GM23338 (cell line): ENCODE measurements around the gene FOXF1. TPM values are rescaled to one million over a fixed set of nuclear protein-coding genes. Genes with fewer than 3 reads are reported as not detected.

Experiments
- ATAC-seq: fragments of 200-7000 bp; cut with Tn5 transposase; 3 replicates; pipeline ENCODE4 v1.9.1; 2020
- DNase-seq: peaks from one replicate; pipeline ENCODE4 v3.0.0-alpha.2; 2015; ENCODE audit warnings: low spot score
- H2AFZ ChIP-seq: fragments of 200-600 bp; sonication (generic); 2 replicates; pipeline ENCODE4 v1.8.0; 2016; ENCODE audit warnings: antibody characterized with exemption, mild to moderate bottlenecking, moderate library complexity
- H3F3A ChIP-seq: fragments of 200-600 bp; sonication (generic); replicated peaks from 2 replicates; pipeline ENCODE4 v1.8.0; 2017; ENCODE audit warnings: antibody characterized with exemption, mixed run types, low read depth
- H3K27ac ChIP-seq: fragments of 200-600 bp; sonication (generic); 2 replicates; pipeline ENCODE4 v1.6.1; 2016; ENCODE audit warnings: low read depth
- H3K27me3 ChIP-seq: fragments of 200-600 bp; sonication (generic); 2 replicates; pipeline ENCODE4 v1.8.0; 2016; ENCODE audit warnings: mild to moderate bottlenecking, mixed run types, moderate library complexity; ENCODE audit not compliant: insufficient read depth
- H3K36me3 ChIP-seq: fragments of 200-600 bp; sonication (generic); 2 replicates; pipeline ENCODE4 v1.8.0; 2016; ENCODE audit warnings: mild to moderate bottlenecking; ENCODE audit not compliant: insufficient read depth
- H3K4me1 ChIP-seq: fragments of 200-600 bp; sonication (generic); 2 replicates; pipeline ENCODE4 v1.8.0; 2016; ENCODE audit warnings: mild to moderate bottlenecking, moderate library complexity; ENCODE audit not compliant: insufficient read depth
- H3K4me2 ChIP-seq: fragments of 200-600 bp; sonication (generic); 2 replicates; pipeline ENCODE4 v1.7.1; 2017; ENCODE audit warnings: mixed run types
- H3K4me3 ChIP-seq: fragments of 200-600 bp; sonication (generic); 2 replicates; pipeline ENCODE4 v1.6.1; 2016; ENCODE audit warnings: mixed run types
- H3K79me2 ChIP-seq: fragments of 200-600 bp; sonication (generic); replicated peaks from 2 replicates; pipeline ENCODE4 v1.8.0; 2017; ENCODE audit warnings: mild to moderate bottlenecking; ENCODE audit not compliant: insufficient read depth
- H3K9me2 ChIP-seq: fragments of 200-600 bp; sonication (generic); 2 replicates; pipeline ENCODE4 v1.8.0; 2017; ENCODE audit not compliant: insufficient read depth
- H4K20me1 ChIP-seq: fragments of 200-600 bp; sonication (generic); replicated peaks from 2 replicates; pipeline ENCODE4 v1.8.0; 2017; ENCODE audit warnings: mild to moderate bottlenecking; ENCODE audit not compliant: insufficient read depth
- H3K27ac Mint-ChIP-seq: 2 replicates; pipeline ENCODE4 v1.8.0; 2020; ENCODE audit warnings: inconsistent platforms, mild to moderate bottlenecking, moderate library complexity, mixed read lengths
- H3K27me3 Mint-ChIP-seq: 3 replicates; pipeline ENCODE4 v1.8.0; 2022; ENCODE audit warnings: low read depth, mild to moderate bottlenecking, moderate library complexity, mixed read lengths, inconsistent platforms; ENCODE audit not compliant: insufficient read depth, poor library complexity
- H3K36me3 Mint-ChIP-seq: 3 replicates; pipeline ENCODE4 v1.8.0; 2021; ENCODE audit warnings: low read depth, mild to moderate bottlenecking, inconsistent platforms, moderate library complexity, mixed read lengths
- H3K4me1 Mint-ChIP-seq: 3 replicates; pipeline ENCODE4 v1.8.0; 2020; ENCODE audit warnings: mild to moderate bottlenecking, inconsistent platforms, mixed read lengths
- H3K4me3 Mint-ChIP-seq: 3 replicates; pipeline ENCODE4 v1.8.0; 2021; ENCODE audit warnings: moderate library complexity, mild to moderate bottlenecking, inconsistent platforms, mixed read lengths
- H3K9me3 Mint-ChIP-seq: 3 replicates; pipeline ENCODE4 v1.8.0; 2020; ENCODE audit warnings: moderate library complexity, mild to moderate bottlenecking, inconsistent platforms, mixed read lengths
- CREB1 ChIP-seq: fragments of 250-450 bp; sonication (Bioruptor Pico); IDR thresholded peaks from 2 replicates; pipeline ENCODE4 v1.5.0; 2020; ENCODE audit warnings: low read depth, mild to moderate bottlenecking, moderate library complexity
- CTCF ChIP-seq, 2 experiments: fragments of 200-600 bp in 1 of 2; sonication (generic) in 1 of 2; conservative IDR thresholded peaks; 2 replicates each; pipeline versions ENCODE4 v1.5.1 to v1.6.1; 2016 to 2017; ENCODE audit warnings: antibody characterized with exemption in 2 of 2, low read depth in 2 of 2, mild to moderate bottlenecking in 2 of 2, moderate library complexity in 1 of 2
- ETS1 ChIP-seq: IDR thresholded peaks from 2 replicates; pipeline ENCODE4 v1.6.1; 2016; ENCODE audit warnings: antibody characterized with exemption
- EZH2 ChIP-seq: fragments of 200-600 bp; sonication (generic); IDR thresholded peaks from one replicate; pipeline ENCODE4 v1.8.0; 2017; ENCODE audit warnings: antibody characterized with exemption, mild to moderate bottlenecking, low read depth; ENCODE audit not compliant: unreplicated experiment
- EZH2phosphoT487 ChIP-seq: fragments of 200-600 bp; sonication (generic); IDR thresholded peaks from one replicate; pipeline ENCODE4 v1.8.1; 2018; ENCODE audit warnings: antibody characterized with exemption; ENCODE audit not compliant: unreplicated experiment
- JUNB ChIP-seq: IDR thresholded peaks from one replicate; pipeline ENCODE4 v1.6.1; 2016; ENCODE audit warnings: antibody characterized with exemption; ENCODE audit not compliant: unreplicated experiment
- NANOG ChIP-seq: IDR thresholded peaks from 2 replicates; pipeline ENCODE4 v1.6.1; 2016; ENCODE audit warnings: antibody characterized with exemption, borderline replicate concordance
- POLR2AphosphoS5 ChIP-seq: IDR thresholded peaks from 2 replicates; pipeline ENCODE4 v1.6.1; 2016; ENCODE audit warnings: antibody characterized with exemption, low read depth
- ZNF114 ChIP-seq: fragments of 250-450 bp; sonication (Bioruptor Pico); IDR thresholded peaks from 2 replicates; pipeline ENCODE4 v1.5.0; 2020; ENCODE audit warnings: mild to moderate bottlenecking, moderate library complexity
- ZNF331 ChIP-seq: fragments of 250-450 bp; sonication (Bioruptor Pico); IDR thresholded peaks from 2 replicates; pipeline ENCODE4 v1.5.0; 2020; ENCODE audit warnings: low read depth, mild to moderate bottlenecking, moderate library complexity
- ZNF462 ChIP-seq: fragments of 250-450 bp; sonication (Bioruptor Pico); IDR thresholded peaks from 2 replicates; pipeline ENCODE4 v1.5.0; 2020; ENCODE audit warnings: mild to moderate bottlenecking, moderate library complexity
- polyA plus RNA-seq: library from polyadenylated mRNA; unstranded; fragments of >200 nt; fragmentation: Nextera tagmentation; extraction: Ambion mirVana; gene quantifications from 2 replicates; pipeline ENCODE4 v1.2.1, GENCODE V29; 2016
- total RNA-seq: library from RNA; depleted of rRNA; stranded (reverse); fragments of >200 nt; shearing (Covaris generic); gene quantifications from 2 replicates; pipeline ENCODE4 v1.2.3, GENCODE V29; 2014

Gene FOXF1
- total and polyA plus RNA-seq, 2 experiments from 2014 or later, result 0.10 to 0.15 TPM

- no peak overlapping the region for H3K27ac ChIP-seq
- no peaks in the 10 kb centered on the region for H3K4me1 ChIP-seq
- no peaks in the 10 kb centered on the region for H3K27me3 ChIP-seq
- H3K36me3 Mint-ChIP-seq, result peaks cover 7% of the 10 kb centered on the region; the same call in 2 of the 3 replicates
- H3K79me2 ChIP-seq, result no peaks in the 10 kb centered on the region
- ATAC-seq (no peak), DNase-seq (no peak)
- no peak overlapping the region for H2AFZ ChIP-seq
- H3K4me2 ChIP-seq, result no peak overlapping the region
- no peak overlapping the region for H3K4me3 Mint-ChIP-seq
- peaks cover under 1% of the 10 kb centered on the region for H3K27me3 Mint-ChIP-seq
- no peak overlapping the region for H3K4me3 ChIP-seq
- H3K27ac Mint-ChIP-seq, result no peak overlapping the region
- H3K4me1 Mint-ChIP-seq, result no peaks in the 10 kb centered on the region
- no peak for TF ChIP-seq POLR2AphosphoS5
- no peak for TF ChIP-seq NANOG
- no peak for TF ChIP-seq EZH2
- no peak for TF ChIP-seq ZNF114 (CRISPR knock-in tag)
- H3K9me2 ChIP-seq, result no peaks in the 10 kb centered on the region
- H3F3A ChIP-seq, result no peaks in the 10 kb centered on the region
- H3K36me3 ChIP-seq, result no peaks in the 10 kb centered on the region; the same call in 1 of the 2 replicates
- H3K9me3 Mint-ChIP-seq, result no peaks in the 10 kb centered on the region
- no peaks in the 10 kb centered on the region for H4K20me1 ChIP-seq
These were observed 35.2 kb downstream of the FOXF1 start for GRCh38 chr16:86545481-86545880.

GRCh38 chr16:86545954-86546637, 35.8 kb downstream of the FOXF1 start:
- Histone ChIP-seq H3K9me2 (no peaks in the 10 kb centered on the region), H3K4me3 (no peak overlapping the region), H4K20me1 (no peaks in the 10 kb centered on the region), H3K4me2 (no peak overlapping the region), H3K4me1 (no peaks in the 10 kb centered on the region), H3K27me3 (no peaks in the 10 kb centered on the region), H2AFZ (no peak overlapping the region), H3K79me2 (no peaks in the 10 kb centered on the region), H3K36me3 (peaks cover 3% of the 10 kb centered on the region; the same call in 1 of the 2 replicates), H3K27ac (no peak overlapping the region), H3F3A (no peaks in the 10 kb centered on the region)
- Mint-ChIP-seq H3K4me3 (no peak overlapping the region), H3K4me1 (no peaks in the 10 kb centered on the region), H3K36me3 (peaks cover 3% of the 10 kb centered on the region; the same call in 2 of the 3 replicates), H3K27ac (no peak overlapping the region), H3K9me3 (no peaks in the 10 kb centered on the region), H3K27me3 (no peaks in the 10 kb centered on the region)
- ATAC-seq (no peak), DNase-seq (no peak)
- TF ChIP-seq ZNF462 (no peak), ETS1 (no peak), POLR2AphosphoS5 (no peak), JUNB (no peak), CTCF (conservative IDR thresholded peaks at IDR 0.05; ENCODE audit: low read depth in 2 of 2) (no peak), CREB1 (no peak), EZH2phosphoT487 (no peak), EZH2 (no peak), ZNF331 (CRISPR knock-in tag) (no peak)
